SK-N-SH (cell line): ENCODE results near the gene CCDC80. TPM values are rescaled to one million over a fixed set of nuclear protein-coding genes. Genes with fewer than 3 reads are reported as not detected.

ENCODE experiments used
- CTCF ChIA-PET: fragments of 300-600, 350-600 bp; formaldehyde crosslinking; extraction: SDS; loops from one replicate; lab custom pipeline; 2021; lab: Yijun Ruan, JAX
- POLR2A ChIA-PET: fragments of 350-600 bp; sonication (Branson Sonifier 250); formaldehyde crosslinking; extraction: SDS; loops from one replicate; lab custom pipeline; 2020; ENCODE audit warnings: antibody characterized with exemption, inconsistent platforms; lab: Yijun Ruan, JAX
- DNase-seq: peaks from one replicate; pipeline ENCODE4 v3.0.0; 2012
- H2AFZ ChIP-seq: fragments of 200-600 bp; sonication (generic); 2 replicates; pipeline ENCODE4 v1.8.1; 2016; ENCODE audit warnings: antibody characterized with exemption, mild to moderate bottlenecking, low read depth
- H3F3A ChIP-seq: fragments of 200-600 bp; sonication (generic); replicated peaks from 2 replicates; pipeline ENCODE3; 2016; ENCODE audit warnings: antibody characterized with exemption, mild to moderate bottlenecking; ENCODE audit not compliant: insufficient read depth
- H3K27ac ChIP-seq, 2 experiments: fragments of 200-500 bp in 1 of 2; fragments of 200-600 bp in 1 of 2; sonication (Bioruptor generic) in 1 of 2; sonication (generic), shearing (Covaris generic) in 1 of 2; 2 replicates each; pipeline versions ENCODE4 v1.5.1 to v1.6.1; 2014 to 2016; ENCODE audit warnings: low read depth in 2 of 2, inconsistent platforms in 1 of 2, low read length in 1 of 2, mild to moderate bottlenecking in 1 of 2, mixed read lengths in 1 of 2
- H3K27me3 ChIP-seq: fragments of 200-600 bp; sonication (generic), shearing (Covaris generic); 2 replicates; pipeline ENCODE4 v1.6.1; 2016; ENCODE audit warnings: mixed run types; ENCODE audit not compliant: insufficient read depth
- H3K36me3 ChIP-seq, 2 experiments: fragments of 200-500 bp in 1 of 2; fragments of 200-600 bp in 1 of 2; sonication (Bioruptor generic) in 1 of 2; sonication (generic) in 1 of 2; replicated peaks in 1 of 2; 2 replicates each; pipeline versions ENCODE3 to v1.5.1; 2014 to 2016; ENCODE audit warnings: low read length in 1 of 2, mild to moderate bottlenecking in 1 of 2; ENCODE audit not compliant: insufficient read depth in 2 of 2, control insufficient read depth in 1 of 2
- H3K4me1 ChIP-seq, 2 experiments: fragments of 200-500 bp in 1 of 2; fragments of 200-600 bp in 1 of 2; sonication (Bioruptor generic) in 1 of 2; sonication (generic), shearing (Covaris generic) in 1 of 2; 2 replicates each; pipeline versions ENCODE4 v1.5.1 to v1.6.1; 2014 to 2016; ENCODE audit warnings: low read depth in 1 of 2, low read length in 1 of 2, mixed run types in 1 of 2; ENCODE audit not compliant: insufficient read depth in 2 of 2, control insufficient read depth in 1 of 2
- H3K4me2 ChIP-seq: fragments of 200-600 bp; sonication (generic), shearing (Covaris generic); 2 replicates; pipeline ENCODE4 v1.6.1; 2017; ENCODE audit warnings: mixed run types
- H3K4me3 ChIP-seq, 2 experiments: fragments of 200-500 bp in 1 of 2; fragments of 200-600 bp in 1 of 2; sonication (Bioruptor generic) in 1 of 2; sonication (generic), shearing (Covaris generic) in 1 of 2; 2 replicates each; pipeline versions ENCODE4 v1.5.1 to v1.8.1; 2014 to 2016; ENCODE audit warnings: low read depth in 2 of 2, inconsistent platforms in 1 of 2, low read length in 1 of 2, mild to moderate bottlenecking in 1 of 2, mixed read lengths in 1 of 2, moderate library complexity in 1 of 2
- H3K79me2 ChIP-seq: fragments of 200-600 bp; sonication (generic); 2 replicates; pipeline ENCODE4 v1.8.1; 2017; ENCODE audit warnings: mild to moderate bottlenecking; ENCODE audit not compliant: insufficient read depth
- H3K9ac ChIP-seq: fragments of 200-600 bp; sonication (generic); 2 replicates; pipeline ENCODE4 v1.6.1; 2017; ENCODE audit warnings: mixed run types
- H3K9me2 ChIP-seq: fragments of 200-600 bp; sonication (generic); 2 replicates; pipeline ENCODE4 v1.6.1; 2017; ENCODE audit warnings: mixed run types
- H3K9me3 ChIP-seq: fragments of 200-600 bp; sonication (generic); 2 replicates; pipeline ENCODE4 v1.6.1; 2017; ENCODE audit warnings: mixed run types, mild to moderate bottlenecking, moderate library complexity
- H4K20me1 ChIP-seq: fragments of 200-600 bp; sonication (generic); 2 replicates; pipeline ENCODE4 v1.6.1; 2017; ENCODE audit warnings: mild to moderate bottlenecking, mixed run types; ENCODE audit not compliant: insufficient read depth
- CHD2 ChIP-seq: fragments of 150-350 bp; IDR thresholded peaks from 2 replicates; pipeline ENCODE4 v1.6.1; 2018; ENCODE audit warnings: low read length; ENCODE audit not compliant: partially characterized antibody
- ELF1 ChIP-seq: IDR thresholded peaks from 2 replicates; pipeline ENCODE4 v1.4.0; 2012
- EP300 ChIP-seq, 2 experiments: IDR thresholded peaks; 2 replicates each; pipeline versions ENCODE4 v1.4.0 to v1.6.1; 2012; ENCODE audit warnings: borderline replicate concordance in 1 of 2, low read depth in 1 of 2, low read length in 1 of 2
- EZH2phosphoT487 ChIP-seq: fragments of 200-600 bp; sonication (generic); IDR thresholded peaks from 2 replicates; pipeline ENCODE4 v1.6.1; 2017; ENCODE audit warnings: low read depth, mixed run types, mild to moderate bottlenecking, antibody characterized with exemption, moderate library complexity, borderline replicate concordance
- FOSL2 ChIP-seq: IDR thresholded peaks from 2 replicates; pipeline ENCODE4 v1.4.0; 2012; ENCODE audit warnings: low read depth, mild to moderate bottlenecking, moderate library complexity, borderline replicate concordance
- FOXJ3 ChIP-seq: sonication (generic); formaldehyde crosslinking; IDR thresholded peaks from 2 replicates; pipeline ENCODE4 v1.5.1; 2020; ENCODE audit warnings: mild to moderate bottlenecking, missing genetic modification reagents
- GATA2 ChIP-seq: sonication (generic); formaldehyde crosslinking; IDR thresholded peaks from 2 replicates; pipeline ENCODE4 v1.5.0; 2020; ENCODE audit warnings: mild to moderate bottlenecking, missing genetic modification reagents
- MEF2A ChIP-seq: IDR thresholded peaks from 2 replicates; pipeline ENCODE4 v1.4.0; 2012; ENCODE audit warnings: low read depth, borderline replicate concordance
- NFIC ChIP-seq: IDR thresholded peaks from 2 replicates; pipeline ENCODE4 v1.4.0; 2012; ENCODE audit warnings: borderline replicate concordance
- NRF1 ChIP-seq: IDR thresholded peaks from 2 replicates; pipeline ENCODE4 v1.6.1; 2012; ENCODE audit warnings: low read depth, mild to moderate bottlenecking, low read length
- POLR2AphosphoS5 ChIP-seq: IDR thresholded peaks from 2 replicates; pipeline ENCODE4 v1.6.1; 2012; ENCODE audit warnings: low read depth, low read length
- RCOR1 ChIP-seq: fragments of 150-350 bp; IDR thresholded peaks from 2 replicates; pipeline ENCODE4 v1.6.1; 2017; ENCODE audit warnings: antibody characterized with exemption, low read length
- RXRA ChIP-seq: IDR thresholded peaks from 2 replicates; pipeline ENCODE4 v1.4.0; 2012; ENCODE audit warnings: low read depth, mild to moderate bottlenecking, borderline replicate concordance
- SMC3 ChIP-seq: IDR thresholded peaks from 2 replicates; pipeline ENCODE4 v1.6.1; 2012; ENCODE audit warnings: low read depth, low read length, improper control_type of control experiment
- TAF1 ChIP-seq: IDR thresholded peaks from 2 replicates; pipeline ENCODE4 v1.6.1; 2012; ENCODE audit warnings: low read depth, mild to moderate bottlenecking, low read length, moderate library complexity, borderline replicate concordance
- TCF12 ChIP-seq: IDR thresholded peaks from 2 replicates; pipeline ENCODE4 v1.4.0; 2012
- YY1 ChIP-seq: IDR thresholded peaks from 2 replicates; pipeline ENCODE4 v1.4.0; 2012; ENCODE audit warnings: low read depth, mild to moderate bottlenecking
- WGBS: methylation state at CpG from one replicate; pipeline ENCODE4 v1.1.6; 2017; ENCODE audit warnings: low lambda C conversion rate; 5-methylcytosine and 5-hydroxymethylcytosine counted together
- polyA plus RNA-seq, 3 experiments: library from polyadenylated mRNA; depleted of rRNA; stranded (reverse); fragments of >200 nt; gene quantifications; 2 replicates each; pipeline ENCODE4 v1.2.3, GENCODE V29; 2012
- TF ChIP-seq, protein P1 (sequence below): IDR thresholded peaks from 2 replicates; pipeline ENCODE4 v1.4.0; 2012; ENCODE audit warnings: low read depth, borderline replicate concordance
- TF ChIP-seq, protein P2 (sequence below): IDR thresholded peaks from 2 replicates; pipeline ENCODE4 v1.6.1; 2012; ENCODE audit warnings: mild to moderate bottlenecking, low read depth, low read length, moderate library complexity
- TF ChIP-seq, protein P3 (sequence below): fragments of 150-350 bp; IDR thresholded peaks from 2 replicates; pipeline ENCODE4 v1.6.1; 2017; ENCODE audit warnings: antibody characterized with exemption, low read length, low read depth, borderline replicate concordance
- TF ChIP-seq, protein P4 (sequence below): IDR thresholded peaks from 2 replicates; pipeline ENCODE4 v1.4.0; 2012; ENCODE audit warnings: low read depth
- TF ChIP-seq, protein P5 (sequence below): IDR thresholded peaks from 2 replicates; pipeline ENCODE4; 2012

The CCDC80 gene
- polyA plus RNA-seq, 1 of the 3 experiments (the other 2 are of a cell fraction): 83.4 TPM

DNA sequence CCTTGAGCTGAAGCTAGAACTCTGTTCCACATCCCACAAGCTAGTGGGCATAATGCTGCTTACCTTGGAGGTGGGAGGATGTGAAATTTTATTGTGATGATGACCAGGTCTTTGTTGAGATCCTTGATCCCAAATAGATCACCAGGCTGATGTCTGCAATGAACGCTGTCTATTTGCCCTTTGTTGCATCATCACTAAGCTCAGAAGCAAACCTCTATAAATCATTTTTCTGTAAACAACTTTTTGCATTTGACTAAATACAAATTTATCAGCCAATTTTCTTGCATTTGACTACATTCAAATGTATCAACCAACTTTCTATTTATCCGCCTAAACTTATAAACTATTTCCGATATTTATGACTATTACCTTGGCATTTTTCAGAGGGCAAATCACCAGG, 9.7 kb downstream of the CCDC80 start:
- peaks cover 31 to 47% of the 10 kb centered on the region in 2 experiments for H3K36me3 ChIP-seq
- no peak overlapping the region for H3K9ac ChIP-seq
- peaks cover 31% of the 10 kb centered on the region for H3F3A ChIP-seq
- H3K4me1 ChIP-seq: peaks cover 24 to 56% of the 10 kb centered on the region in 2 experiments; a peak in 3 of 4 replicates
- H3K4me3 ChIP-seq: no peak overlapping the region
- ChIA-PET CTCF (interaction anchor here (0.6 to 2.5 kb wide), 2 partner anchors 11 to 1105 kb away, joined by 3 to 13 read pairs; no protein-coding TSS in a partner anchor), POLR2A (no interaction called here)
- TF ChIP-seq, protein P1, sequence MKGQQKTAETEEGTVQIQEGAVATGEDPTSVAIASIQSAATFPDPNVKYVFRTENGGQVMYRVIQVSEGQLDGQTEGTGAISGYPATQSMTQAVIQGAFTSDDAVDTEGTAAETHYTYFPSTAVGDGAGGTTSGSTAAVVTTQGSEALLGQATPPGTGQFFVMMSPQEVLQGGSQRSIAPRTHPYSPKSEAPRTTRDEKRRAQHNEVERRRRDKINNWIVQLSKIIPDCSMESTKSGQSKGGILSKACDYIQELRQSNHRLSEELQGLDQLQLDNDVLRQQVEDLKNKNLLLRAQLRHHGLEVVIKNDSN: no peak
- TF ChIP-seq YY1 (no peak), EZH2phosphoT487 (no peak), EP300 (IDR thresholded peaks at IDR 0.05; ENCODE audit: borderline replicate concordance in 1 of 2, low read depth in 1 of 2, low read length in 1 of 2) (no peak), CHD2 (no peak), RCOR1 (no peak), GATA2 (CRISPR knock-in tag) (no peak), FOXJ3 (CRISPR knock-in tag) (no peak)
- TF ChIP-seq, protein P2, sequence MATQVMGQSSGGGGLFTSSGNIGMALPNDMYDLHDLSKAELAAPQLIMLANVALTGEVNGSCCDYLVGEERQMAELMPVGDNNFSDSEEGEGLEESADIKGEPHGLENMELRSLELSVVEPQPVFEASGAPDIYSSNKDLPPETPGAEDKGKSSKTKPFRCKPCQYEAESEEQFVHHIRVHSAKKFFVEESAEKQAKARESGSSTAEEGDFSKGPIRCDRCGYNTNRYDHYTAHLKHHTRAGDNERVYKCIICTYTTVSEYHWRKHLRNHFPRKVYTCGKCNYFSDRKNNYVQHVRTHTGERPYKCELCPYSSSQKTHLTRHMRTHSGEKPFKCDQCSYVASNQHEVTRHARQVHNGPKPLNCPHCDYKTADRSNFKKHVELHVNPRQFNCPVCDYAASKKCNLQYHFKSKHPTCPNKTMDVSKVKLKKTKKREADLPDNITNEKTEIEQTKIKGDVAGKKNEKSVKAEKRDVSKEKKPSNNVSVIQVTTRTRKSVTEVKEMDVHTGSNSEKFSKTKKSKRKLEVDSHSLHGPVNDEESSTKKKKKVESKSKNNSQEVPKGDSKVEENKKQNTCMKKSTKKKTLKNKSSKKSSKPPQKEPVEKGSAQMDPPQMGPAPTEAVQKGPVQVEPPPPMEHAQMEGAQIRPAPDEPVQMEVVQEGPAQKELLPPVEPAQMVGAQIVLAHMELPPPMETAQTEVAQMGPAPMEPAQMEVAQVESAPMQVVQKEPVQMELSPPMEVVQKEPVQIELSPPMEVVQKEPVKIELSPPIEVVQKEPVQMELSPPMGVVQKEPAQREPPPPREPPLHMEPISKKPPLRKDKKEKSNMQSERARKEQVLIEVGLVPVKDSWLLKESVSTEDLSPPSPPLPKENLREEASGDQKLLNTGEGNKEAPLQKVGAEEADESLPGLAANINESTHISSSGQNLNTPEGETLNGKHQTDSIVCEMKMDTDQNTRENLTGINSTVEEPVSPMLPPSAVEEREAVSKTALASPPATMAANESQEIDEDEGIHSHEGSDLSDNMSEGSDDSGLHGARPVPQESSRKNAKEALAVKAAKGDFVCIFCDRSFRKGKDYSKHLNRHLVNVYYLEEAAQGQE: no peak
- WGBS: 91% methylated on average over 3 of the region's 3 CpGs
- peak overlapping the region; percentile 3; the same call in 1 of the 2 replicates for H3K4me2 ChIP-seq
- no peaks in the 10 kb centered on the region for H3K9me2 ChIP-seq
- no peak overlapping the region for H2AFZ ChIP-seq
- peaks cover 92% of the 10 kb centered on the region for H3K79me2 ChIP-seq
- H4K20me1 ChIP-seq: peaks cover 16% of the 10 kb centered on the region
- DNase-seq: no peak
- no peaks in the 10 kb centered on the region for H3K27me3 ChIP-seq
- no peaks in the 10 kb centered on the region for H3K9me3 ChIP-seq
- peak overlapping the region in 1 of 2 experiments; percentile 77; a peak in 1 of 4 replicates for H3K27ac ChIP-seq

DNA sequence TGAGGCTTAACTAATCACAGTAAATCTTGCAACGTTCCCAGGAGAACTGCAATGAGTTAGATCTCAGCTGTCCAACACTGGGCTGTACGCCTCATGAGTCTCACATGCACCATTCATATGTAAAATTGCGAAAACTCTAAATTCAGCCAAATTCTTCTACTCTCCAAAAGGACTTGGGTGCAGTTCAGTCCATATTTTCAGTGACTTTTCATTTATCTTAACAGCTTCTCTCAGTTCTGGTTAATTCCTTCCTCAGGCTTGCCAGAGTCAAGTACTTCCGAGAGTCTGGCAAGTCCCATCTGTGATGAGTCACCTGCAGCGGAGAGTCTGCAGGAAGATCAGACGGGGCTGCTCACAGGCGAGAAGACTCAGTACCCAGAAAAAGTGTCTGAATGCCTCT, 11.5 kb downstream of the CCDC80 start:
- Histone ChIP-seq H3K79me2 (peaks cover 87% of the 10 kb centered on the region), H3K4me2 (peak overlapping the region; percentile 63; the same call in 1 of the 2 replicates), H3K9ac (peak overlapping the region; percentile 24; the same call in 1 of the 2 replicates), H3K27ac (peak overlapping the region; percentile 53 to 77; a peak in 3 of 4 replicates), H4K20me1 (peaks cover 6% of the 10 kb centered on the region; the same call in 1 of the 2 replicates), H3F3A (peaks cover 20% of the 10 kb centered on the region), H3K9me3 (no peaks in the 10 kb centered on the region), H3K36me3 (peaks cover 36 to 52% of the 10 kb centered on the region in 2 experiments), H3K4me1 (peaks cover 9 to 45% of the 10 kb centered on the region in 2 experiments; a peak in 3 of 4 replicates), H3K27me3 (no peaks in the 10 kb centered on the region), H3K4me3 (0 out of 4 replicates have a peak overlapping the region, but pooled peaks of 1 of the 2 experiments have one; percentile 6), H2AFZ (0 out of 2 replicates have a peak overlapping the region, but pooled peaks have one; percentile 8), H3K9me2 (no peaks in the 10 kb centered on the region)
- WGBS: 29% methylated on average over 7 of the region's 7 CpGs
- ChIA-PET CTCF (interaction anchor here (1.4 to 1.8 kb wide), 2 partner anchors 13 to 47 kb away, joined by 3 to 13 read pairs; no protein-coding TSS in a partner anchor), POLR2A (no interaction called here)
- no peak for DNase-seq
- TF ChIP-seq TCF12 (peak; percentile 74), NFIC (no peak; the same call in 1 of the 2 replicates), FOSL2 (peak; percentile 84), MEF2A (no peak), SMC3 (no peak), POLR2AphosphoS5 (no peak), RXRA (no peak), TAF1 (no peak), NRF1 (no peak), GATA2 (CRISPR knock-in tag) (no peak), ELF1 (no peak; the same call in 1 of the 2 replicates)
- TF ChIP-seq, protein P3, sequence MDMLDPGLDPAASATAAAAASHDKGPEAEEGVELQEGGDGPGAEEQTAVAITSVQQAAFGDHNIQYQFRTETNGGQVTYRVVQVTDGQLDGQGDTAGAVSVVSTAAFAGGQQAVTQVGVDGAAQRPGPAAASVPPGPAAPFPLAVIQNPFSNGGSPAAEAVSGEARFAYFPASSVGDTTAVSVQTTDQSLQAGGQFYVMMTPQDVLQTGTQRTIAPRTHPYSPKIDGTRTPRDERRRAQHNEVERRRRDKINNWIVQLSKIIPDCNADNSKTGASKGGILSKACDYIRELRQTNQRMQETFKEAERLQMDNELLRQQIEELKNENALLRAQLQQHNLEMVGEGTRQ: no peak
- TF ChIP-seq, protein P4, sequence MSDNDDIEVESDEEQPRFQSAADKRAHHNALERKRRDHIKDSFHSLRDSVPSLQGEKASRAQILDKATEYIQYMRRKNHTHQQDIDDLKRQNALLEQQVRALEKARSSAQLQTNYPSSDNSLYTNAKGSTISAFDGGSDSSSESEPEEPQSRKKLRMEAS: no peak
- TF ChIP-seq, protein P5, sequence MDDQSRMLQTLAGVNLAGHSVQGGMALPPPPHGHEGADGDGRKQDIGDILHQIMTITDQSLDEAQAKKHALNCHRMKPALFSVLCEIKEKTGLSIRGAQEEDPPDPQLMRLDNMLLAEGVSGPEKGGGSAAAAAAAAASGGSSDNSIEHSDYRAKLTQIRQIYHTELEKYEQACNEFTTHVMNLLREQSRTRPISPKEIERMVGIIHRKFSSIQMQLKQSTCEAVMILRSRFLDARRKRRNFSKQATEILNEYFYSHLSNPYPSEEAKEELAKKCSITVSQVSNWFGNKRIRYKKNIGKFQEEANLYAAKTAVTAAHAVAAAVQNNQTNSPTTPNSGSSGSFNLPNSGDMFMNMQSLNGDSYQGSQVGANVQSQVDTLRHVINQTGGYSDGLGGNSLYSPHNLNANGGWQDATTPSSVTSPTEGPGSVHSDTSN: peak; percentile 24; the same call in 1 of the 2 replicates
